Measurements from ENCODE around the gene PLA2G15.

Gene PLA2G15

GRCh38 chr16:68264128-68265077 lies 19.2 kb downstream of the PLA2G15 start, which contains the start of gene SLC7A6:
SLC7A6 (plus strand) TSS chr16:68264526; CDS start chr16:68274727, 10,201 bp downstream.
- peaks cover 31% of the 10 kb centered on the region for H3K4me1 ChIP-seq (ENCODE audit: control insufficient read depth, insufficient read depth, low read length, poor library complexity, severe bottlenecking)

GRCh38 chr16:68265078-68265920 lies 20.1 kb downstream of the PLA2G15 start:
- peak; percentile 47 to 53 (median 53) for DNase-seq
- Histone ChIP-seq H3K4me1 (ENCODE audit: control insufficient read depth, insufficient read depth, low read length, poor library complexity, severe bottlenecking) (peaks cover 40% of the 10 kb centered on the region), H3K27ac (ENCODE audit: insufficient read depth, low read length, poor library complexity, severe bottlenecking) (peak overlapping the region; percentile 98), H3K4me3 (ENCODE audit: insufficient read depth, low read depth, low read length, poor library complexity, severe bottlenecking) (peak overlapping the region; percentile 83), H3K27me3 (replicated peaks; ENCODE audit: control insufficient read depth, insufficient read depth, low read length, poor library complexity, severe bottlenecking) (no peaks in the 10 kb centered on the region), H3K9me3 (ENCODE audit: control insufficient read depth, low read length) (no peaks in the 10 kb centered on the region), H3K36me3 (ENCODE audit: control insufficient read depth, insufficient read depth, low read length) (no peaks in the 10 kb centered on the region)

More at GRCh38 chr16:68264128-68265077, 19.2 kb downstream of the PLA2G15 start, which contains the start of gene SLC7A6:
- peak; percentile 74 to 80 (median 76) for DNase-seq
- H3K27me3 ChIP-seq (replicated peaks; ENCODE audit: control insufficient read depth, insufficient read depth, low read length, poor library complexity, severe bottlenecking) = no peaks in the 10 kb centered on the region
- no peaks in the 10 kb centered on the region for H3K9me3 ChIP-seq (ENCODE audit: control insufficient read depth, low read length)
- H3K36me3 ChIP-seq (ENCODE audit: control insufficient read depth, insufficient read depth, low read length) = peaks cover 9% of the 10 kb centered on the region
- peak within 1 kb of the TSS; percentile 98 for H3K27ac ChIP-seq (ENCODE audit: insufficient read depth, low read length, poor library complexity, severe bottlenecking)
- peak within 1 kb of the TSS; percentile 83 for H3K4me3 ChIP-seq (ENCODE audit: insufficient read depth, low read depth, low read length, poor library complexity, severe bottlenecking)

GRCh38 chr16:68267612-68268405 lies 22.6 kb downstream of the PLA2G15 start:
- Histone ChIP-seq H3K4me1 (ENCODE audit: control insufficient read depth, insufficient read depth, low read length, poor library complexity, severe bottlenecking) (peaks cover 55% of the 10 kb centered on the region), H3K9me3 (ENCODE audit: control insufficient read depth, low read length) (no peaks in the 10 kb centered on the region), H3K27me3 (replicated peaks; ENCODE audit: control insufficient read depth, insufficient read depth, low read length, poor library complexity, severe bottlenecking) (no peaks in the 10 kb centered on the region), H3K27ac (ENCODE audit: insufficient read depth, low read length, poor library complexity, severe bottlenecking) (peak overlapping the region; percentile 70), H3K4me3 (ENCODE audit: insufficient read depth, low read depth, low read length, poor library complexity, severe bottlenecking) (no peak overlapping the region), H3K36me3 (ENCODE audit: control insufficient read depth, insufficient read depth, low read length) (no peaks in the 10 kb centered on the region)
- no peak for DNase-seq

- Histone ChIP-seq H3K27me3 (replicated peaks; ENCODE audit: control insufficient read depth, insufficient read depth, low read length, poor library complexity, severe bottlenecking) (no peaks in the 10 kb centered on the region), H3K36me3 (ENCODE audit: control insufficient read depth, insufficient read depth, low read length) (peaks cover 2% of the 10 kb centered on the region), H3K4me1 (ENCODE audit: control insufficient read depth, insufficient read depth, low read length, poor library complexity, severe bottlenecking) (peaks cover 67% of the 10 kb centered on the region), H3K27ac (ENCODE audit: insufficient read depth, low read length, poor library complexity, severe bottlenecking) (peak overlapping the region; percentile 70), H3K4me3 (ENCODE audit: insufficient read depth, low read depth, low read length, poor library complexity, severe bottlenecking) (no peak overlapping the region), H3K9me3 (ENCODE audit: control insufficient read depth, low read length) (no peaks in the 10 kb centered on the region)
- no peak for DNase-seq
Observed at GRCh38 chr16:68269793-68270192, 24.6 kb downstream of the PLA2G15 start.

- peaks cover 72% of the 10 kb centered on the region for H3K4me1 ChIP-seq (ENCODE audit: control insufficient read depth, insufficient read depth, low read length, poor library complexity, severe bottlenecking)
- no peaks in the 10 kb centered on the region for H3K27me3 ChIP-seq (replicated peaks; ENCODE audit: control insufficient read depth, insufficient read depth, low read length, poor library complexity, severe bottlenecking)
- no peak for DNase-seq
- H3K36me3 ChIP-seq (ENCODE audit: control insufficient read depth, insufficient read depth, low read length) = peaks cover 4% of the 10 kb centered on the region
- no peak overlapping the region for H3K4me3 ChIP-seq (ENCODE audit: insufficient read depth, low read depth, low read length, poor library complexity, severe bottlenecking)
- peak overlapping the region; percentile 70 for H3K27ac ChIP-seq (ENCODE audit: insufficient read depth, low read length, poor library complexity, severe bottlenecking)
- H3K9me3 ChIP-seq (ENCODE audit: control insufficient read depth, low read length) = no peaks in the 10 kb centered on the region
Observed at GRCh38 chr16:68270353-68270752, 25.2 kb downstream of the PLA2G15 start.

- Histone ChIP-seq H3K27me3 (replicated peaks; ENCODE audit: control insufficient read depth, insufficient read depth, low read length, poor library complexity, severe bottlenecking) (no peaks in the 10 kb centered on the region), H3K36me3 (ENCODE audit: control insufficient read depth, insufficient read depth, low read length) (peaks cover 4% of the 10 kb centered on the region), H3K27ac (ENCODE audit: insufficient read depth, low read length, poor library complexity, severe bottlenecking) (peak overlapping the region; percentile 70), H3K4me3 (ENCODE audit: insufficient read depth, low read depth, low read length, poor library complexity, severe bottlenecking) (peak overlapping the region; percentile 5), H3K9me3 (ENCODE audit: control insufficient read depth, low read length) (no peaks in the 10 kb centered on the region), H3K4me1 (ENCODE audit: control insufficient read depth, insufficient read depth, low read length, poor library complexity, severe bottlenecking) (peaks cover 80% of the 10 kb centered on the region)
- DNase-seq = peak; percentile 16 to 59 (median 44)
Observed at GRCh38 chr16:68272507-68273209, 27.5 kb downstream of the PLA2G15 start.

GRCh38 chr16:68273459-68273858 lies 28.3 kb downstream of the PLA2G15 start:
- DNase-seq = no peak
- Histone ChIP-seq H3K36me3 (ENCODE audit: control insufficient read depth, insufficient read depth, low read length) (peaks cover 4% of the 10 kb centered on the region), H3K4me3 (ENCODE audit: insufficient read depth, low read depth, low read length, poor library complexity, severe bottlenecking) (no peak overlapping the region), H3K27ac (ENCODE audit: insufficient read depth, low read length, poor library complexity, severe bottlenecking) (peak overlapping the region; percentile 70), H3K9me3 (ENCODE audit: control insufficient read depth, low read length) (no peaks in the 10 kb centered on the region), H3K27me3 (replicated peaks; ENCODE audit: control insufficient read depth, insufficient read depth, low read length, poor library complexity, severe bottlenecking) (no peaks in the 10 kb centered on the region), H3K4me1 (ENCODE audit: control insufficient read depth, insufficient read depth, low read length, poor library complexity, severe bottlenecking) (peaks cover 72% of the 10 kb centered on the region)

- Histone ChIP-seq H3K4me1 (ENCODE audit: control insufficient read depth, insufficient read depth, low read length, poor library complexity, severe bottlenecking) (peaks cover 71% of the 10 kb centered on the region), H3K27ac (ENCODE audit: insufficient read depth, low read length, poor library complexity, severe bottlenecking) (peak overlapping the region; percentile 70), H3K4me3 (ENCODE audit: insufficient read depth, low read depth, low read length, poor library complexity, severe bottlenecking) (peak overlapping the region; percentile 10), H3K27me3 (replicated peaks; ENCODE audit: control insufficient read depth, insufficient read depth, low read length, poor library complexity, severe bottlenecking) (no peaks in the 10 kb centered on the region), H3K36me3 (ENCODE audit: control insufficient read depth, insufficient read depth, low read length) (peaks cover 4% of the 10 kb centered on the region), H3K9me3 (ENCODE audit: control insufficient read depth, low read length) (no peaks in the 10 kb centered on the region)
- DNase-seq = no peak
Observed at GRCh38 chr16:68273896-68274295, 28.7 kb downstream of the PLA2G15 start.

GRCh38 chr16:68274441-68274840 lies 29.3 kb downstream of the PLA2G15 start:
- H3K4me3 ChIP-seq (ENCODE audit: insufficient read depth, low read depth, low read length, poor library complexity, severe bottlenecking) = no peak overlapping the region
- DNase-seq = no peak
- H3K27me3 ChIP-seq (replicated peaks; ENCODE audit: control insufficient read depth, insufficient read depth, low read length, poor library complexity, severe bottlenecking) = no peaks in the 10 kb centered on the region
- peak overlapping the region; percentile 70 for H3K27ac ChIP-seq (ENCODE audit: insufficient read depth, low read length, poor library complexity, severe bottlenecking)
- H3K4me1 ChIP-seq (ENCODE audit: control insufficient read depth, insufficient read depth, low read length, poor library complexity, severe bottlenecking) = peaks cover 69% of the 10 kb centered on the region
- peaks cover 4% of the 10 kb centered on the region for H3K36me3 ChIP-seq (ENCODE audit: control insufficient read depth, insufficient read depth, low read length)
- no peaks in the 10 kb centered on the region for H3K9me3 ChIP-seq (ENCODE audit: control insufficient read depth, low read length)

Measured in effector memory CD4-positive, alpha-beta T cell (primary cell).